GM13977 (cell line): ENCODE measurements around the gene KLRG1.

Experiments used
- DNase-seq: peaks from one replicate; pipeline ENCODE4 v3.0.0; 2012; ENCODE audit warnings: low spot score
- CTCF ChIP-seq: IDR thresholded peaks from 2 replicates; pipeline ENCODE4 v1.5.1; 2012; ENCODE audit warnings: mild to moderate bottlenecking, control low read depth; ENCODE audit not compliant: insufficient read depth; ENCODE audit errors: extremely low read depth, missing control alignments
- in situ Hi-C: fragments of 300-500 bp; cut with MboI; formaldehyde crosslinking; loops from one replicate; pipeline ENCODE4 v1.12.0; 2022; ENCODE audit warnings: low sequenced_read_pairs, low pct_unique_long_range_greater_than_20kb, mixed read lengths, inconsistent platforms; ENCODE audit not compliant: unreplicated experiment

Gene KLRG1

GRCh38 chr12:8980137-8980536 lies 9.2 kb upstream of the KLRG1 start:
- DNase-seq, result no peak
- in situ Hi-C loops, result no loop called here
- no peak for TF ChIP-seq CTCF

- in situ Hi-C loops, result no loop called here
- no peak for DNase-seq
- no peak for TF ChIP-seq CTCF
Measured at GRCh38 chr12:8985213-8985754, 4.1 kb upstream of the KLRG1 start.

GRCh38 chr12:8987163-8987562 lies 2.2 kb upstream of the KLRG1 start:
- in situ Hi-C loops, result no loop called here
- no peak for TF ChIP-seq CTCF
- no peak for DNase-seq

GRCh38 chr12:8987685-8988084 lies 1.7 kb upstream of the KLRG1 start:
- in situ Hi-C loops, result no loop called here
- no peak for DNase-seq
- no peak for TF ChIP-seq CTCF

GRCh38 chr12:8991371-8992345 lies 2.3 kb downstream of the KLRG1 start:
- TF ChIP-seq CTCF, result no peak
- DNase-seq, result no peak
- in situ Hi-C loops, result no loop called here

GRCh38 chr12:8993827-8994226 lies 4.5 kb downstream of the KLRG1 start:
- no peak for TF ChIP-seq CTCF
- in situ Hi-C loops, result no loop called here
- DNase-seq, result no peak
